GM12878 (cell line): ENCODE data around the gene SEMA3B. TPM values are rescaled to one million over a fixed set of nuclear protein-coding genes. Genes with fewer than 3 reads are reported as not detected.

Experiments used
- CBX3 ChIP-seq: fragments of 200-600 bp; sonication (generic); IDR thresholded peaks from 2 replicates; pipeline ENCODE4 v1.6.1; 2016; ENCODE audit warnings: low read depth, borderline replicate concordance
- CREB1 ChIP-seq: IDR thresholded peaks from 2 replicates; pipeline ENCODE4 v1.6.1; 2012; ENCODE audit warnings: low read depth, mild to moderate bottlenecking, inconsistent platforms
- GATAD2B ChIP-seq: fragments of 450-650 bp; conservative IDR thresholded peaks from 2 replicates; pipeline ENCODE4 v1.6.1; 2017; ENCODE audit warnings: low read depth, mild to moderate bottlenecking, moderate library complexity
- IRF4 ChIP-seq: IDR thresholded peaks from 2 replicates; pipeline ENCODE4 v1.6.1; 2011; ENCODE audit warnings: low read depth, low read length
- KLF5 ChIP-seq: fragments of 450-650 bp; IDR thresholded peaks from 2 replicates; pipeline ENCODE4 v1.6.1; 2014; ENCODE audit warnings: mild to moderate bottlenecking; ENCODE audit not compliant: partially characterized antibody
- MEF2A ChIP-seq: IDR thresholded peaks from 2 replicates; pipeline ENCODE4 v1.6.1; 2011; ENCODE audit warnings: low read depth, mild to moderate bottlenecking, low read length, moderate library complexity; ENCODE audit not compliant: insufficient read depth
- PML ChIP-seq: IDR thresholded peaks from 2 replicates; pipeline ENCODE4 v1.6.1; 2012; ENCODE audit warnings: low read length, inconsistent platforms
- POLR2AphosphoS2 ChIP-seq: IDR thresholded peaks from 2 replicates; pipeline ENCODE4 v1.6.1; 2011; ENCODE audit warnings: low read depth, mild to moderate bottlenecking, low read length, improper control_type of control experiment, moderate library complexity
- PRDM15 ChIP-seq: fragments of 450-650 bp; formaldehyde crosslinking; IDR thresholded peaks from 2 replicates; pipeline ENCODE4 v1.4.0; 2020; ENCODE audit warnings: mild to moderate bottlenecking, moderate library complexity
- RUNX3 ChIP-seq: IDR thresholded peaks from 2 replicates; pipeline ENCODE4 v1.6.1; 2012; ENCODE audit warnings: low read length, inconsistent platforms
- SPI1 ChIP-seq: IDR thresholded peaks from 2 replicates; pipeline ENCODE4 v1.6.1; 2011; ENCODE audit warnings: low read depth, mild to moderate bottlenecking, low read length, moderate library complexity, borderline replicate concordance; ENCODE audit not compliant: insufficient read depth
- SREBF2 ChIP-seq: IDR thresholded peaks from 2 replicates; pipeline ENCODE4 v1.6.1; 2012; ENCODE audit warnings: mild to moderate bottlenecking, low read length
- TBL1XR1 ChIP-seq: IDR thresholded peaks from 2 replicates; pipeline ENCODE4 v1.6.1; 2012; ENCODE audit warnings: low read depth, low read length, improper control_type of control experiment
- TCF12 ChIP-seq: IDR thresholded peaks from 2 replicates; pipeline ENCODE4 v1.6.1; 2011; ENCODE audit warnings: low read depth, mild to moderate bottlenecking, low read length
- YBX1 ChIP-seq: fragments of 450-650 bp; IDR thresholded peaks from 2 replicates; pipeline ENCODE4 v1.6.1; 2016; ENCODE audit warnings: antibody characterized with exemption
- ZBTB40 ChIP-seq: fragments of 450-650 bp; IDR thresholded peaks from 2 replicates; pipeline ENCODE4 v1.6.1; 2016; ENCODE audit warnings: mild to moderate bottlenecking, moderate library complexity, borderline replicate concordance
- ZSCAN29 ChIP-seq: fragments of 450-650 bp; IDR thresholded peaks from 2 replicates; pipeline ENCODE4 v1.6.1; 2017; ENCODE audit warnings: mild to moderate bottlenecking, moderate library complexity
- ZZZ3 ChIP-seq: IDR thresholded peaks from 2 replicates; pipeline ENCODE4 v1.6.1; 2011; ENCODE audit warnings: low read depth; ENCODE audit not compliant: control insufficient read depth, insufficient read length
- polyA plus RNA-seq, 11 experiments: library from polyadenylated mRNA; depleted of rRNA in 4 of 11; unstranded in 6 of 11; stranded (reverse) in 5 of 11; fragments of >200 nt; fragmentation: Nextera tagmentation in 4 of 11; fragmentation: Illumina TruSeq in 1 of 11; extraction: Ambion mirVana in 4 of 11; extraction: Trizol in 1 of 11; gene quantifications; 1 replicate in 1 of 11; 2 replicates in 10 of 11; pipeline versions ENCODE4 v1.2.1 to v1.2.3, GENCODE V29; 2011 to 2016; ENCODE audit warnings: inconsistent platforms in 2 of 11, missing spikeins in 2 of 11, low read depth in 1 of 11
- total RNA-seq, 4 experiments: library from RNA; depleted of rRNA in 3 of 4; stranded (reverse); fragments of >200 nt in 3 of 4; fragmentation: Illumina TruSeq in 1 of 4; extraction: Trizol in 1 of 4; gene quantifications; 2 replicates each; pipeline versions ENCODE4 v1.2.1 to v1.2.3, GENCODE V29; 2013 to 2021
- TF ChIP-seq, protein P1 (sequence below): fragments of 450-650 bp; IDR thresholded peaks from 2 replicates; pipeline ENCODE4 v1.6.1; 2017; ENCODE audit warnings: mild to moderate bottlenecking, moderate library complexity

Gene SEMA3B
- total and polyA plus RNA-seq, 10 of the 15 experiments (the other 5 are each of a cell fraction or from before 2014, with no cell fraction given): 0.06 to 0.59 (median 0.14) TPM; not detected in 2

GRCh38 chr3:50298836-50299637 is 30.1 kb downstream of the SEMA3B start, which contains the start of the genes HYAL3 and NAA80 (continued):
- no peak; the same call in 1 of the 2 replicates for TF ChIP-seq ZBTB40
- TF ChIP-seq POLR2AphosphoS2: peak; percentile 81; the same call in 1 of the 2 replicates
- TF ChIP-seq RUNX3: no peak; the same call in none of the 2 replicates
- peak; percentile 95 for TF ChIP-seq GATAD2B
- no peak for TF ChIP-seq ZZZ3
- TF ChIP-seq ZSCAN29: no peak
- TF ChIP-seq, protein P1, sequence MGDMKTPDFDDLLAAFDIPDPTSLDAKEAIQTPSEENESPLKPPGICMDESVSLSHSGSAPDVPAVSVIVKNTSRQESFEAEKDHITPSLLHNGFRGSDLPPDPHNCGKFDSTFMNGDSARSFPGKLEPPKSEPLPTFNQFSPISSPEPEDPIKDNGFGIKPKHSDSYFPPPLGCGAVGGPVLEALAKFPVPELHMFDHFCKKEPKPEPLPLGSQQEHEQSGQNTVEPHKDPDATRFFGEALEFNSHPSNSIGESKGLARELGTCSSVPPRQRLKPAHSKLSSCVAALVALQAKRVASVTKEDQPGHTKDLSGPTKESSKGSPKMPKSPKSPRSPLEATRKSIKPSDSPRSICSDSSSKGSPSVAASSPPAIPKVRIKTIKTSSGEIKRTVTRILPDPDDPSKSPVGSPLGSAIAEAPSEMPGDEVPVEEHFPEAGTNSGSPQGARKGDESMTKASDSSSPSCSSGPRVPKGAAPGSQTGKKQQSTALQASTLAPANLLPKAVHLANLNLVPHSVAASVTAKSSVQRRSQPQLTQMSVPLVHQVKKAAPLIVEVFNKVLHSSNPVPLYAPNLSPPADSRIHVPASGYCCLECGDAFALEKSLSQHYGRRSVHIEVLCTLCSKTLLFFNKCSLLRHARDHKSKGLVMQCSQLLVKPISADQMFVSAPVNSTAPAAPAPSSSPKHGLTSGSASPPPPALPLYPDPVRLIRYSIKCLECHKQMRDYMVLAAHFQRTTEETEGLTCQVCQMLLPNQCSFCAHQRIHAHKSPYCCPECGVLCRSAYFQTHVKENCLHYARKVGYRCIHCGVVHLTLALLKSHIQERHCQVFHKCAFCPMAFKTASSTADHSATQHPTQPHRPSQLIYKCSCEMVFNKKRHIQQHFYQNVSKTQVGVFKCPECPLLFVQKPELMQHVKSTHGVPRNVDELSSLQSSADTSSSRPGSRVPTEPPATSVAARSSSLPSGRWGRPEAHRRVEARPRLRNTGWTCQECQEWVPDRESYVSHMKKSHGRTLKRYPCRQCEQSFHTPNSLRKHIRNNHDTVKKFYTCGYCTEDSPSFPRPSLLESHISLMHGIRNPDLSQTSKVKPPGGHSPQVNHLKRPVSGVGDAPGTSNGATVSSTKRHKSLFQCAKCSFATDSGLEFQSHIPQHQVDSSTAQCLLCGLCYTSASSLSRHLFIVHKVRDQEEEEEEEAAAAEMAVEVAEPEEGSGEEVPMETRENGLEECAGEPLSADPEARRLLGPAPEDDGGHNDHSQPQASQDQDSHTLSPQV: no peak
- TF ChIP-seq PML: peak; percentile 59; the same call in 1 of the 2 replicates
- no peak for TF ChIP-seq CBX3
- TF ChIP-seq YBX1: no peak
- peak; percentile 85 for TF ChIP-seq CREB1
- TF ChIP-seq MEF2A: no peak
- TF ChIP-seq TBL1XR1: no peak
- TF ChIP-seq IRF4: no peak
- TF ChIP-seq TCF12: peak; percentile 2; the same call in 1 of the 2 replicates
- no peak for TF ChIP-seq SREBF2
- TF ChIP-seq SPI1: peak; percentile 43; the same call in 1 of the 2 replicates
- TF ChIP-seq KLF5: peak; percentile 50
- TF ChIP-seq PRDM15: no peak
